ENCODE measurements around the gene PI4K2A. TPM values are rescaled to one million over a fixed set of nuclear protein-coding genes. Genes with fewer than 3 reads are reported as not detected.
"Not testable (repeated sequence)": the region's sequence is repeated elsewhere in the genome, so short reads cannot be mapped to it uniquely, and the experiment has no call there.

Gene PI4K2A
- total and polyA plus RNA-seq, 7 donors: 8.1 to 19.3 (median 13.3) TPM

GRCh38 chr10:97679594-97679993 is 39.1 kb downstream of the PI4K2A start:
- Histone ChIP-seq H3K27ac (no peak overlapping the region), H3K4me3 (no peak overlapping the region), H3K27me3 (no peaks in the 10 kb centered on the region), H3K36me3 (peaks cover 6 to 45% (median 11%) of the 10 kb centered on the region in 4 donors), H3K9me3 (no peaks in the 10 kb centered on the region), H3K4me1 (peaks cover 0 to 25% (median 20%) of the 10 kb centered on the region in 4 donors)
- DNase-seq: no peak
- WGBS, 2 donors: 94% methylated on average over 16 of the region's 16 CpGs
- intact Hi-C loops (cut with DNase I): no loop called here
- TF ChIP-seq CTCF (IDR thresholded peaks at IDR 0.05): no peak
- TF ChIP-seq POLR2A (IDR thresholded peaks at IDR 0.05): no peak
- no peak for TF ChIP-seq EP300 (IDR thresholded peaks at IDR 0.05)
- no peak for TF ChIP-seq POLR2AphosphoS5 (IDR thresholded peaks at IDR 0.05)

- TF ChIP-seq EP300 (IDR thresholded peaks at IDR 0.05): no peak
- no peak for TF ChIP-seq POLR2A (IDR thresholded peaks at IDR 0.05)
- TF ChIP-seq CTCF (IDR thresholded peaks at IDR 0.05): no peak
- Histone ChIP-seq H3K27me3 (no peaks in the 10 kb centered on the region), H3K36me3 (peaks cover 0 to 25% (median 2%) of the 10 kb centered on the region in 4 donors), H3K4me3 (no peak overlapping the region), H3K27ac (peak overlapping the region in 1 of 4 donors; percentile 14), H3K9me3 (no peaks in the 10 kb centered on the region), H3K4me1 (peaks cover 0 to 45% (median 39%) of the 10 kb centered on the region in 4 donors)
- WGBS, 2 donors: 32 to 82% methylated on average over 4 of the region's 4 CpGs
- no peak for DNase-seq
- intact Hi-C loops (cut with DNase I): no loop called here
Observed at GRCh38 chr10:97682042-97682441, 41.6 kb downstream of the PI4K2A start.

- no peak for TF ChIP-seq EP300 (IDR thresholded peaks at IDR 0.05)
- TF ChIP-seq CTCF (IDR thresholded peaks at IDR 0.05): no peak
- TF ChIP-seq POLR2AphosphoS5 (IDR thresholded peaks at IDR 0.05): peak in 1 of 4 donors; percentile 13
- no peak for TF ChIP-seq POLR2A (IDR thresholded peaks at IDR 0.05)
- DNase-seq: peak; percentile 50
- Histone ChIP-seq H3K27ac (peak overlapping the region; percentile 91 to 92 (median 92)), H3K4me3 (no peak overlapping the region), H3K4me1 (peaks cover 0 to 58% (median 52%) of the 10 kb centered on the region in 4 donors), H3K9me3 (no peaks in the 10 kb centered on the region), H3K27me3 (no peaks in the 10 kb centered on the region), H3K36me3 (peaks cover 0 to 10% (median 0%) of the 10 kb centered on the region in 4 donors)
- 11 to 54% methylated on average over 9 of the region's 9 CpGs for WGBS, 2 donors
- intact Hi-C loops (cut with DNase I): no loop called here
Observed at GRCh38 chr10:97683556-97684367, 43.3 kb downstream of the PI4K2A start.

- H3K36me3 ChIP-seq; H3K27me3 ChIP-seq; H3K9me3 ChIP-seq; intact Hi-C loops (cut with DNase I): not testable (repeated sequence)
- DNase-seq: peak; percentile 30
- Histone ChIP-seq H3K4me3 (peak overlapping the region in 1 of 4 donors; percentile 67), H3K27ac (peak overlapping the region; percentile 91 to 92 (median 92)), H3K4me1 (peaks cover 0 to 60% (median 53%) of the 10 kb centered on the region in 4 donors)
- 32 to 74% methylated on average over 7 of the region's 7 CpGs for WGBS, 2 donors
Observed at GRCh38 chr10:97684368-97684713, 43.9 kb downstream of the PI4K2A start.

- intact Hi-C loops (cut with DNase I): no loop called here
- no peak for DNase-seq
- Histone ChIP-seq H3K4me3 (peak overlapping the region; percentile 67 to 76 (median 72)), H3K9me3 (no peaks in the 10 kb centered on the region), H3K27me3 (no peaks in the 10 kb centered on the region), H3K27ac (peak overlapping the region; percentile 91 to 92 (median 92)), H3K36me3 (no peaks in the 10 kb centered on the region), H3K4me1 (peaks cover 0 to 60% (median 53%) of the 10 kb centered on the region in 4 donors)
- WGBS, 2 donors: 15 to 53% methylated on average over 5 of the region's 5 CpGs
- no peak for TF ChIP-seq CTCF (IDR thresholded peaks at IDR 0.05)
- no peak for TF ChIP-seq POLR2A (IDR thresholded peaks at IDR 0.05)
- no peak for TF ChIP-seq EP300 (IDR thresholded peaks at IDR 0.05)
- TF ChIP-seq POLR2AphosphoS5 (IDR thresholded peaks at IDR 0.05): no peak
Observed at GRCh38 chr10:97684866-97685394, 44.5 kb downstream of the PI4K2A start.
